Thyroid gland (tissue), 4 donors: ENCODE measurements around the gene OR51A4. TPM values are rescaled to one million over a fixed set of nuclear protein-coding genes. Genes with fewer than 3 reads are reported as not detected.

Experiments
- DNase-seq, 2 donors: peaks; one replicate each; pipeline ENCODE4 v3.0.0-alpha.2; 2019
- H3K27ac ChIP-seq, 3 donors: fragments of 200-600 bp; sonication (generic); 1 replicate in 2 of 3; 2 replicates in 1 of 3; pipeline ENCODE4 v1.5.1; 2016 to 2019; ENCODE audit warnings: mild to moderate bottlenecking in 1 of 3, moderate library complexity in 1 of 3
- H3K27me3 ChIP-seq: fragments of 200-600 bp; sonication (generic); one replicate; pipeline ENCODE4 v1.5.1; 2019
- H3K36me3 ChIP-seq, 2 donors: fragments of 200-600 bp; sonication (generic); one replicate each; pipeline ENCODE4 v1.5.1; 2016 to 2019
- H3K4me1 ChIP-seq, 2 donors: fragments of 200-600 bp; sonication (generic); one replicate each; pipeline ENCODE4 v1.5.1; 2017 to 2019
- H3K4me3 ChIP-seq, 3 donors: fragments of 200-600 bp; sonication (generic); replicated peaks in 1 of 3; 1 replicate in 2 of 3; 2 replicates in 1 of 3; pipeline ENCODE4 v1.5.1; 2016; ENCODE audit warnings: mild to moderate bottlenecking in 1 of 3
- H3K9me3 ChIP-seq: fragments of 200-600 bp; sonication (generic); one replicate; pipeline ENCODE4 v1.5.1; 2017
- CTCF ChIP-seq, 6 experiments: fragments of 200-600 bp in 3 of 6; fragments of 450-650 bp in 3 of 6; sonication (generic) in 3 of 6; IDR thresholded peaks; one replicate each; pipeline ENCODE4 v1.5.1; 2016 to 2019; ENCODE audit warnings: antibody characterized with exemption in 6 of 6, mild to moderate bottlenecking in 2 of 6, inconsistent platforms in 1 of 6, moderate library complexity in 1 of 6
- POLR2A ChIP-seq, 2 donors: fragments of 450-650 bp; IDR thresholded peaks; one replicate each; pipeline ENCODE4 v1.6.1; 2017; ENCODE audit warnings: antibody characterized with exemption in 2 of 2, mild to moderate bottlenecking in 2 of 2, moderate library complexity in 1 of 2
- WGBS, 2 donors: methylation state at CpG; one replicate each; pipeline ENCODE4 v1.1.5; 2017; 5-methylcytosine and 5-hydroxymethylcytosine counted together
- intact Hi-C: fragments of 100-400 bp; cut with DNase I; formaldehyde crosslinking; loops from one replicate; pipeline ENCODE4 v1.15.1; 2023
- total RNA-seq, 4 donors: library from RNA; depleted of rRNA; stranded (reverse); fragments of >200 nt; gene quantifications; one replicate each; pipeline ENCODE4 v1.2.3, GENCODE V29; 2016

OR51A4 gene
- total RNA-seq, 4 donors from 2014 or later, result not detected

- no peak for TF ChIP-seq CTCF (IDR thresholded peaks at IDR 0.05)
- no peak for TF ChIP-seq POLR2A (IDR thresholded peaks at IDR 0.05)
- no peaks in the 10 kb centered on the region for H3K36me3 ChIP-seq
- H3K27me3 ChIP-seq, result no peaks in the 10 kb centered on the region
- H3K9me3 ChIP-seq, result no peaks in the 10 kb centered on the region
- DNase-seq, result no peak
- no peak overlapping the region for H3K4me3 ChIP-seq
- no peaks in the 10 kb centered on the region for H3K4me1 ChIP-seq
- no peak overlapping the region for H3K27ac ChIP-seq
- intact Hi-C loops, result no loop called here
- WGBS, 2 donors, result 87 to 91% methylated on average over 1 of the region's 1 CpG
Measured at GRCh38 chr11:4921796-4922195, 25.6 kb downstream of the OR51A4 start.

DNA sequence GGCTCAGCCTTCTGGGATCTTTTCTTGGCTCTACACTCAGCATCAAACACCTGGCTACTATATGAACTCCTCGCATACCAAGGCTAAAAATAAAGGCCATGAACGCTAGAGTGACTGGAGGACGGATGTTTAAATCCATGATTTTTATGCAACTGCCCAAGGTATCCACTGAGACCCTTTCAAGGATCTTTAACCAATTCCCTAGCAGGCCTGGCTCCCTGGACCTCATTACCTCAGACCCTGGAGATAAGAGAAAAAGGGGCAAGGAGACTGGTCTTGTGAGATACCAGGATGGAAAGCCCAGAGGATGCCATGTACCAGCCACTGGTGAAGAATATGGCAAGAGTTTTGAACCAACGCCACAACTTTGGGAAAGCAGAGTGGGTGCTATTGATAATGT lies 28.2 kb downstream of the OR51A4 start, which contains the start of gene OR51G2:
OR51G2 (minus strand) TSS at position 101 of the 400 bp plus-strand sequence. CDS start 3,687 bp downstream, outside the sequence.
- Histone ChIP-seq H3K27ac (no peak within 1 kb of the TSS), H3K9me3 (no peaks in the 10 kb centered on the region), H3K4me1 (no peaks in the 10 kb centered on the region), H3K4me3 (no peak within 1 kb of the TSS), H3K36me3 (no peaks in the 10 kb centered on the region), H3K27me3 (no peaks in the 10 kb centered on the region)
- 79 to 90% methylated on average over 4 of the region's 4 CpGs for WGBS, 2 donors
- TF ChIP-seq CTCF (IDR thresholded peaks at IDR 0.05) (no peak), POLR2A (IDR thresholded peaks at IDR 0.05) (no peak)
- no peak for DNase-seq
- intact Hi-C loops, result no loop called here

GRCh38 chr11:4916581-4916980 lies 30.8 kb downstream of the OR51A4 start:
- no peaks in the 10 kb centered on the region for H3K36me3 ChIP-seq
- H3K9me3 ChIP-seq, result no peaks in the 10 kb centered on the region
- no peak for DNase-seq
- no peak overlapping the region for H3K4me3 ChIP-seq
- no peak overlapping the region for H3K27ac ChIP-seq
- H3K27me3 ChIP-seq, result no peaks in the 10 kb centered on the region
- no peaks in the 10 kb centered on the region for H3K4me1 ChIP-seq
- intact Hi-C loops, result no loop called here
- TF ChIP-seq POLR2A (IDR thresholded peaks at IDR 0.05) (no peak), CTCF (IDR thresholded peaks at IDR 0.05) (no peak)

DNA sequence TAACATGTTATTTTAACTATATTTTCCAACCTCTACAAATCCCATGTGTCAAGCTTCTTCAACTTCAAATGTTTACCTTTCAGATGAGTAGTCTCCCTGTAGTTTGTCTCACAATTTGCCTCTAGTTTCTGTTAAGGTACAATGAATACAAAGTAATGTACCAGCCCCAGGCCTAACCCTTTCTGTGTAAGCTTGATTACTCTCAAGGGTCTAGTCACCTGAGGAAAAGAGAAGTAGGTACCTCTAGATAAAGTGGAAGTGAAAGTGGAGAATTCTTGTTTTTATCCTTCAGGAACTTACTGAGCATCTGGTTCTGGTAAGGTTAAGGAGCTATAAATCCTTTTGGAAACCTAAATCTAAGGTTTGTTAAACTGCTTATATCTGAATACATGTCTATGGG lies 43.9 kb downstream of the OR51A4 start, which contains the start of gene OR51A7:
OR51A7 (plus strand) TSS at position 300 of the 400 bp plus-strand sequence. CDS start 3,587 bp downstream, outside the sequence.
- no peaks in the 10 kb centered on the region for H3K4me1 ChIP-seq
- no peak for DNase-seq
- intact Hi-C loops, result no loop called here
- no peaks in the 10 kb centered on the region for H3K36me3 ChIP-seq
- TF ChIP-seq CTCF (IDR thresholded peaks at IDR 0.05) (no peak), POLR2A (IDR thresholded peaks at IDR 0.05) (no peak)
- H3K9me3 ChIP-seq, result no peaks in the 10 kb centered on the region
- no peak within 1 kb of the TSS for H3K27ac ChIP-seq
- H3K27me3 ChIP-seq, result no peaks in the 10 kb centered on the region
- H3K4me3 ChIP-seq, result no peak within 1 kb of the TSS

Other genes with a start within 250 kb of the OR51A4 start
- not detected for gene OR51E2, start 249.8 kb downstream of the OR51A4 start, total RNA-seq
- gene MMP26, start 242.8 kb downstream of the OR51A4 start, total RNA-seq, result not detected
- not detected for gene OR51F1, start 177.7 kb downstream of the OR51A4 start, total RNA-seq
- gene OR52R1, start 143.2 kb downstream of the OR51A4 start, total RNA-seq, result not detected
- not detected for gene OR51F2, start 126.3 kb downstream of the OR51A4 start, total RNA-seq
- under 1 TPM in 1 of 4 donors, not detected in 3; 0.27 TPM for gene OR51S1, start 98.4 kb downstream of the OR51A4 start, total RNA-seq
- not detected for gene OR51T1, start 65.7 kb downstream of the OR51A4 start, total RNA-seq
- gene OR51A7, start 43.8 kb downstream of the OR51A4 start, total RNA-seq, result not detected
- gene OR51G2, start 28.3 kb downstream of the OR51A4 start, total RNA-seq, result not detected
- gene OR51G1, start 23.3 kb downstream of the OR51A4 start, total RNA-seq, result not detected
- not detected for gene OR51A2, start 8.1 kb upstream of the OR51A4 start, total RNA-seq
- not detected for gene OR51L1, start 47.2 kb upstream of the OR51A4 start, total RNA-seq
- not detected for gene OR52J3, start 98.9 kb upstream of the OR51A4 start, total RNA-seq
- not detected for gene OR52E2, start 112.0 kb upstream of the OR51A4 start, total RNA-seq
- not detected for gene OR52E1, start 122.0 kb upstream of the OR51A4 start, total RNA-seq
- gene OR52A5, start 190.8 kb upstream of the OR51A4 start, total RNA-seq, result not detected
- gene OR52A1, start 207.2 kb upstream of the OR51A4 start, total RNA-seq, result not detected